ENCODE measurements around the gene GPR152. TPM values are rescaled to one million over a fixed set of nuclear protein-coding genes. Genes with fewer than 3 reads are reported as not detected.

The GPR152 gene
- total RNA-seq, 1 donor from 2014 or later: not detected

GRCh38 chr11:67409781-67410368 is 42.7 kb downstream of the GPR152 start:
- Histone ChIP-seq H3K36me3 (ENCODE audit: insufficient read depth, low read length) (no peaks in the 10 kb centered on the region), H3K9ac (ENCODE audit: low read length) (no peak overlapping the region), H3K27me3 (ENCODE audit: insufficient read depth, low read length) (peaks cover 19% of the 10 kb centered on the region), H3K4me2 (ENCODE audit: low read length) (no peak overlapping the region), H3K4me1 (ENCODE audit: insufficient read depth, low read length) (no peaks in the 10 kb centered on the region), H3K9me3 (ENCODE audit: insufficient read depth, low read depth, low read length) (no peaks in the 10 kb centered on the region), H4K20me1 (ENCODE audit: insufficient read depth, low read length) (no peaks in the 10 kb centered on the region), H3K79me2 (ENCODE audit: insufficient read depth, low read length) (no peaks in the 10 kb centered on the region), H3K27ac (ENCODE audit: low read depth, low read length) (no peak overlapping the region), H2AFZ (ENCODE audit: low read depth, low read length) (no peak overlapping the region), H3K4me3 (ENCODE audit: insufficient read depth, low read depth, low read length) (no peak overlapping the region)
- peaks cover 3% of the 10 kb centered on the region for H3K36me3 Mint-ChIP-seq (ENCODE audit: low read depth, unreplicated experiment)
- H3K4me1 Mint-ChIP-seq (ENCODE audit: low read depth, unreplicated experiment): peaks cover 2% of the 10 kb centered on the region
- TF ChIP-seq, protein P1, sequence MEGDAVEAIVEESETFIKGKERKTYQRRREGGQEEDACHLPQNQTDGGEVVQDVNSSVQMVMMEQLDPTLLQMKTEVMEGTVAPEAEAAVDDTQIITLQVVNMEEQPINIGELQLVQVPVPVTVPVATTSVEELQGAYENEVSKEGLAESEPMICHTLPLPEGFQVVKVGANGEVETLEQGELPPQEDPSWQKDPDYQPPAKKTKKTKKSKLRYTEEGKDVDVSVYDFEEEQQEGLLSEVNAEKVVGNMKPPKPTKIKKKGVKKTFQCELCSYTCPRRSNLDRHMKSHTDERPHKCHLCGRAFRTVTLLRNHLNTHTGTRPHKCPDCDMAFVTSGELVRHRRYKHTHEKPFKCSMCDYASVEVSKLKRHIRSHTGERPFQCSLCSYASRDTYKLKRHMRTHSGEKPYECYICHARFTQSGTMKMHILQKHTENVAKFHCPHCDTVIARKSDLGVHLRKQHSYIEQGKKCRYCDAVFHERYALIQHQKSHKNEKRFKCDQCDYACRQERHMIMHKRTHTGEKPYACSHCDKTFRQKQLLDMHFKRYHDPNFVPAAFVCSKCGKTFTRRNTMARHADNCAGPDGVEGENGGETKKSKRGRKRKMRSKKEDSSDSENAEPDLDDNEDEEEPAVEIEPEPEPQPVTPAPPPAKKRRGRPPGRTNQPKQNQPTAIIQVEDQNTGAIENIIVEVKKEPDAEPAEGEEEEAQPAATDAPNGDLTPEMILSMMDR (IDR thresholded peaks at IDR 0.05; ENCODE audit: insufficient read depth, low read depth, low read length): no peak
- TF ChIP-seq EZH2 (IDR thresholded peaks at IDR 0.05; ENCODE audit: insufficient read depth, low read length): no peak
- no peaks in the 10 kb centered on the region for H3K9me3 Mint-ChIP-seq (ENCODE audit: unreplicated experiment)
- peaks cover 23% of the 10 kb centered on the region for H3K27me3 Mint-ChIP-seq (ENCODE audit: low read depth, unreplicated experiment)
- no peak overlapping the region for H3K27ac Mint-ChIP-seq (ENCODE audit: unreplicated experiment)
- FAIRE-seq (no peak), DNase-seq (ENCODE audit: low read depth) (no peak)
- H3K4me3 Mint-ChIP-seq (ENCODE audit: unreplicated experiment): no peak overlapping the region

DNA sequence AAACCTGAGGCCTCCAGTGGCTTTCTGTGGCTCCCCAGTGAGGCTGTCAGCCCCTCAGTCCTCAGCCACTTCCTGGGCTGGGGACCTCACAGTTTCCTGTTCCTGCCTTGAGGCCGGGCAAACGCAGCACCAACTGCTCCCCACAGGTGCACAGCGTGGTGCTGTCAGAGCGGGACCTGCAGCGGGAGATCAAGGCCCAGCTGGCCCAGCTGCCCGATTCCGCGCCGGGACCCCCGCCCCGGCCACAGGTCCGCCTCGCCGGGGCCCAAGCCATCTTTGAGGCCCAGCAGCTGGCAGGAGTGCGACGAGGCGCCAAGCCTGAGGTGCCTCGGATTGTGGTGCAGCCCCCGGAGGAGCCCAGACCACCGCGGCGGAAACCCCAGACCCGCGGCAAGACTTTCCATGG is 43.3 kb downstream of the GPR152 start:
- Mint-ChIP-seq H3K36me3 (ENCODE audit: low read depth, unreplicated experiment) (peaks cover 3% of the 10 kb centered on the region), H3K4me3 (ENCODE audit: unreplicated experiment) (no peak overlapping the region)
- H3K27me3 ChIP-seq (ENCODE audit: insufficient read depth, low read length): peaks cover 19% of the 10 kb centered on the region

More for the DNA sequence above, 43.3 kb downstream of the GPR152 start:
- FAIRE-seq: no peak
- no peak overlapping the region for H3K9ac ChIP-seq (ENCODE audit: low read length)
- Mint-ChIP-seq H3K9me3 (ENCODE audit: unreplicated experiment) (no peaks in the 10 kb centered on the region), H3K27ac (ENCODE audit: unreplicated experiment) (no peak overlapping the region), H3K27me3 (ENCODE audit: low read depth, unreplicated experiment) (peaks cover 22% of the 10 kb centered on the region), H3K4me1 (ENCODE audit: low read depth, unreplicated experiment) (peaks cover 2% of the 10 kb centered on the region)
- H2AFZ ChIP-seq (ENCODE audit: low read depth, low read length): no peak overlapping the region
- no peak overlapping the region for H3K4me3 ChIP-seq (ENCODE audit: insufficient read depth, low read depth, low read length)
- H3K79me2 ChIP-seq (ENCODE audit: insufficient read depth, low read length): no peaks in the 10 kb centered on the region
- H3K36me3 ChIP-seq (ENCODE audit: insufficient read depth, low read length): no peaks in the 10 kb centered on the region
- no peaks in the 10 kb centered on the region for H3K4me1 ChIP-seq (ENCODE audit: insufficient read depth, low read length)
- no peaks in the 10 kb centered on the region for H4K20me1 ChIP-seq (ENCODE audit: insufficient read depth, low read length)
- TF ChIP-seq, protein P1 (IDR thresholded peaks at IDR 0.05; ENCODE audit: insufficient read depth, low read depth, low read length): no peak
- no peak for TF ChIP-seq EZH2 (IDR thresholded peaks at IDR 0.05; ENCODE audit: insufficient read depth, low read length)
- no peak overlapping the region for H3K4me2 ChIP-seq (ENCODE audit: low read length)
- no peak for DNase-seq (ENCODE audit: low read depth)
- H3K9me3 ChIP-seq (ENCODE audit: insufficient read depth, low read depth, low read length): no peaks in the 10 kb centered on the region
- H3K27ac ChIP-seq (ENCODE audit: low read depth, low read length): no peak overlapping the region
